ENCODE measurements around the gene RASA2.

The RASA2 gene

GRCh38 chr3:141648055-141648910 is 161.5 kb downstream of the RASA2 start:
- no peak for DNase-seq

DNA sequence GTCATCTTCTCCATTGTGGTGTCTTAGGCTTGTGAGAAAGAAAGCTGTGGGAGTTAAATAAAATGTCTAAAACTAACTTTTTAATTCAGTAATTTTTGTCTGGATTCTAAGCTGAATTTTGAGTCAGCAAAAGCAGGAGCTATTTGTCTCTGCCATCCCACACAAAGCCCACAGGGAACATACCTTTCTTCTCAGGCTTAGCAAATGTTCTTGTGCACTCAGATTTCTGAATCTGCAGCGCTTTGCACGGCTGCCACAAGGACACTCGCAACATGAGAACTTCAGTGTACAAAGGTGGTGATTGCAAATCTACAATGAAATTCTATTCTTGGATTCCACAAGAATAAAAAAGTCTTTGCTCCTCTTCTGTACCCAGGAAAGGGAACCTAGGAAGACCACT is 163.0 kb downstream of the RASA2 start:
- DNase-seq = no peak

GRCh38 chr3:141650783-141651182 is 164.0 kb downstream of the RASA2 start:
- no peak for DNase-seq

DNA sequence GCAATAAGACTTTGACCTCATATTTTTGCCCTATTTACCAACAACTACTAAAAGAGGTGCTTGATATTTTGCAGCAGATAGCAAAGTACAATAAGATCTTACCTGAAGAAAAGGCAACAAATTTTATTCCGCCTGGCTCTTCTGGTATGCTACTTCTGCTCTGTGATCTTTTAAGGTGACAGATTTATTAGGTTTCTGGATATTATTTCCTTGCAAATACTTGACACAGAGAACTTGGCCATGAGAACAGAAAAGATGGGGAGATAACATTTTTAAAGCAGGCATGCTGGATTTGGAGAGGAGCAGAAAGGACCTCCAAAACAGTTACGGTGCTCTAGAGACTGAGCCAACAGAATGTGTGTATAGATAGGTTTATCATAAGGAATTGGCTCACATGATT is 164.6 kb downstream of the RASA2 start:
- no peak for DNase-seq

GRCh38 chr3:141652349-141652748 is 165.5 kb downstream of the RASA2 start:
- DNase-seq = no peak

DNA sequence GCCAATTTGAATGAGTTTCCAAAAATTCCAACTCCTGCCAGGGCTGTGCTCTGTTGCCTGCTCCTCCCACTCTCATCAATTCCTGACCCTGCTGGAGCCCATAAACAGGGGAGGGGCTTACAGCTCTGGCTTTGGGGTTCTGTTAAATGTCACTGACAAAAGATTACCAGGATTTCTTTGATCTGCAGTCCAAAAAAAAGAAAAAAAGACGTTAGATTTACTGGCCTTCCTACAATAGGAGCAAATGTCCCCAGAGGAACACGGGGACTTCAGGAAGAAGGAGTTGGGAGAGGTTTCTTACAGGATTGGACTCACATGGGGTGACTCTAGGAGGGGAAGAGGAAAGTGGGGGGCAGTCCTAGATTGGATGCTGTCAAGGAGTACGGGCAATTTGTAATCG is 167.0 kb downstream of the RASA2 start:
- DNase-seq = no peak

DNA sequence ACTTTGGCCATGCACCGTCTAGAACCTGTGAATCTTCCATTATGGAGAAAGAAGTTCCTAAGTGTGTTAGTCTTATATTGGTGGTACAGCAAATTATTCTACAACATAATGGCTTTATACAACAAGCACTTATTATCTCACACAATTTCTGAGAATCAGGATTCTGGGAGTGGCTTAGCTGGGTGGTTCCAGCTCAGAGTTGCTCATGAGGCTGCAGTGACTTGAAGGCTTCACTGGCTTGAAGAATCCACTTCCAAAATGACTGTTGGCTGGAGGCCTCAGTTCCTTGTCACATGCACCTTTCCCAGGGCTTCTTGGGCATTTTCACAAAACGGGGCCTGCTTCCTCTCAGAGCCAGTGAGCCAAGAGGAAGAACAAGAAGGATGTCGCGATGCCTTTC is 169.0 kb downstream of the RASA2 start:
- DNase-seq = no peak

DNA sequence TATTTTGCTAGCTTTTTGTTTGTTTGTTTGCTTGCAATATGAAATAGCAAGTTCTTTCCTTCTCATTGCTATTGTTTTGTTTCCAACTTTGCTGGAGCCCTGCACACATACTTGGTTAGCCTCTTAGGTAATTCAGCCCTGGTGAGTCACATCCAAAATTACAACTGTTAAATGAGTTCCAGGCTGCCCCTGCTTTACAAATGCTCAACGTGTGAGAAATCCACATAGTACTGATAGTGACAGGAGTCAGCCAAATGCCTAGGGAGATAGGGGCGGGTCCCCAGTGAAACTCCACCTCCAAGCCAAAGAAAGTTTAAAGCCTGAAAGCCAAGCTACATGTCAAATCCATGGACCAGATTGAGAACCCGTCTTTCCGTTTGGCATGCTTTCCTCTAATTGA is 169.9 kb downstream of the RASA2 start:
- no peak for DNase-seq

DNA sequence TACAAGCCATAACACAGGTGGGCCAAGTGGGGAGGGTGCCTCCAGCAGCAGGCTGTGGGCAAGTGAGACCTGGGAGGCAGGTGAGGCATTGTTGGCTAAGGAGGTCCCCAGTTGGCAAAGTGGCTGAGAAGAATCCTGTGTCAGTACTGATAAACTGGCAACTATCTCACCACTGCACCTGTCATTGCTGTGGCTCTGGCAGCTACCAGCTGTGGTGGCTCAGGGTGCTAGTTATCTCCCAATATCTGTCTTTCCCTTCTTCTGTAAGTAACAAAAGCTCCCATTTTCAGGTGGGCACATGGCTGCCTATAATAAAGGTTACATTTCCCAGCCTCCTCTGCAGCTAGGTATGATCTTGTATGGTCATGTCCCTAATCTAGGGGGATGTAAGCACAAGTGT is 170.7 kb downstream of the RASA2 start:
- DNase-seq = no peak

GRCh38 chr3:141659821-141660613 is 173.2 kb downstream of the RASA2 start:
- DNase-seq = no peak

DNA sequence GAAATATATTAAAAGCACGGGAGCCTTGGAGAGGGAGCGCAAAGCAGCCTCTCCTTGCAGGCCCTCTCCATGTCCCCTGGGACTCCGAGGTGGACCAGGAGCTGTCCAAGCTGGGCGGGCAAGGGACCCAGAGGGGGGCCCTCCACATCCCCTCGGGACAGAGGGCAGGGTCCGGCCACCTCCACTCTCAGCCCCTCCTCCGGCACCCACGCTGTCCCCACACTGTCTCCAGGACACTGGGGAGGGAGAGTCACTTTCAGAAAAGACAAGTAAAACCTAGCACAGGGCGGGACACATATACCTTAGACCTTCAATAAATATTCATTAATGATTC is 173.8 kb downstream of the RASA2 start:
- no peak for DNase-seq

GRCh38 chr3:141661229-141662196 is 174.7 kb downstream of the RASA2 start:
- DNase-seq = no peak

DNA sequence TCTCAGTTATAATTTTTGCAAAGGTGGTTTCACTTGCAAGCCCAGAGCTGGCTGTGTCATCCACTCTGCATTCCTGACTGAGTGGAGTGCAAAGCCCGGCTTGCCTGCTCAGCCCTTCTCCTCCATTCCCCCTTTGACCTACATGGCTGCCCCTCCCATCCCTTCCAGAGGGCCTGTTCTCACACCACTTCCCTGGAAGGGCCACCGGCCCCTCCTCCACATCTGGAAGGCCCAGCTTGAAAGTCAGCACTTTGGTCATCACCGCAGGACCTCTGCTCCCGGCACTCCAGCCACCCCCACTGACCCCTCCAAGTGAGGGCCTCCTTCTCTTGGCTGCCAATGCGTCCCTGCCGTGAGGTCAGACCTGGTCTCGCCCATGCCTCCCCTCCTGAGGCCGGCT is 177.2 kb downstream of the RASA2 start:
- DNase-seq = no peak
